ENCODE results near the gene SDHA.
"Not testable (repeated sequence)": the region's sequence is repeated elsewhere in the genome, so short reads cannot be mapped to it uniquely, and the experiment has no call there.

Gene SDHA

GRCh38 chr5:234450-234849 lies 16.3 kb downstream of the SDHA start:
- DNase-seq (ENCODE audit: low read depth, low spot score): no peak
- H3K27ac ChIP-seq: no peak overlapping the region
- H3K36me3 ChIP-seq (ENCODE audit: insufficient read depth, low read length): peaks cover 61% of the 10 kb centered on the region
- no peaks in the 10 kb centered on the region for H3K9me3 ChIP-seq (ENCODE audit: low read depth, low read length)
- H3K4me3 ChIP-seq: no peak overlapping the region
- TF ChIP-seq EZH2 (IDR thresholded peaks at IDR 0.05): no peak
- no peak for TF ChIP-seq POLR2AphosphoS5 (IDR thresholded peaks at IDR 0.05; ENCODE audit: borderline replicate concordance, low read depth, low read length)
- no peak overlapping the region for H3K9ac ChIP-seq (ENCODE audit: insufficient read length)

GRCh38 chr5:235527-235926 lies 17.4 kb downstream of the SDHA start:
- not testable (repeated sequence) for DNase-seq (ENCODE audit: low read depth, low spot score); H3K27ac ChIP-seq

GRCh38 chr5:237931-238330 lies 19.8 kb downstream of the SDHA start:
- not testable (repeated sequence) for H3K9me3 ChIP-seq (ENCODE audit: low read depth, low read length); DNase-seq (ENCODE audit: low read depth, low spot score); H3K27ac ChIP-seq; H3K9ac ChIP-seq (ENCODE audit: insufficient read length); H3K4me3 ChIP-seq
- H3K36me3 ChIP-seq (ENCODE audit: insufficient read depth, low read length): peaks cover 70% of the 10 kb centered on the region

More at GRCh38 chr5:235527-235926, 17.4 kb downstream of the SDHA start:
- H3K36me3 ChIP-seq (ENCODE audit: insufficient read depth, low read length): peaks cover 62% of the 10 kb centered on the region
- H3K9ac ChIP-seq (ENCODE audit: insufficient read length); H3K9me3 ChIP-seq (ENCODE audit: low read depth, low read length); H3K4me3 ChIP-seq: not testable (repeated sequence)

GRCh38 chr5:240550-240949 lies 22.4 kb downstream of the SDHA start:
- H3K27ac ChIP-seq; H3K9ac ChIP-seq (ENCODE audit: insufficient read length); H3K9me3 ChIP-seq (ENCODE audit: low read depth, low read length); DNase-seq (ENCODE audit: low read depth, low spot score); H3K4me3 ChIP-seq: not testable (repeated sequence)
- H3K36me3 ChIP-seq (ENCODE audit: insufficient read depth, low read length): peaks cover 56% of the 10 kb centered on the region

GRCh38 chr5:241045-241669 lies 23.0 kb downstream of the SDHA start:
- H3K9me3 ChIP-seq (ENCODE audit: low read depth, low read length); H3K27ac ChIP-seq; H3K4me3 ChIP-seq; H3K9ac ChIP-seq (ENCODE audit: insufficient read length); DNase-seq (ENCODE audit: low read depth, low spot score): not testable (repeated sequence)
- peaks cover 57% of the 10 kb centered on the region for H3K36me3 ChIP-seq (ENCODE audit: insufficient read depth, low read length)

GRCh38 chr5:243683-244367 lies 25.7 kb downstream of the SDHA start:
- not testable (repeated sequence) for H3K27ac ChIP-seq; H3K9me3 ChIP-seq (ENCODE audit: low read depth, low read length); H3K4me3 ChIP-seq; DNase-seq (ENCODE audit: low read depth, low spot score); H3K9ac ChIP-seq (ENCODE audit: insufficient read length)
- H3K36me3 ChIP-seq (ENCODE audit: insufficient read depth, low read length): peaks cover 63% of the 10 kb centered on the region

- H3K4me3 ChIP-seq; DNase-seq (ENCODE audit: low read depth, low spot score); H3K9me3 ChIP-seq (ENCODE audit: low read depth, low read length); H3K27ac ChIP-seq; H3K9ac ChIP-seq (ENCODE audit: insufficient read length): not testable (repeated sequence)
- peaks cover 54% of the 10 kb centered on the region for H3K36me3 ChIP-seq (ENCODE audit: insufficient read depth, low read length)
Measured at GRCh38 chr5:245717-246116, 27.6 kb downstream of the SDHA start.

GRCh38 chr5:250396-250795 lies 32.3 kb downstream of the SDHA start:
- DNase-seq (ENCODE audit: low read depth, low spot score); H3K4me3 ChIP-seq; H3K27ac ChIP-seq; H3K9me3 ChIP-seq (ENCODE audit: low read depth, low read length); H3K9ac ChIP-seq (ENCODE audit: insufficient read length): not testable (repeated sequence)
- H3K36me3 ChIP-seq (ENCODE audit: insufficient read depth, low read length): peaks cover 39% of the 10 kb centered on the region

- H3K4me3 ChIP-seq; DNase-seq (ENCODE audit: low read depth, low spot score); H3K9ac ChIP-seq (ENCODE audit: insufficient read length); H3K27ac ChIP-seq; H3K9me3 ChIP-seq (ENCODE audit: low read depth, low read length): not testable (repeated sequence)
- peaks cover 38% of the 10 kb centered on the region for H3K36me3 ChIP-seq (ENCODE audit: insufficient read depth, low read length)
Measured at GRCh38 chr5:251016-251415, 32.9 kb downstream of the SDHA start.

- H3K9ac ChIP-seq (ENCODE audit: insufficient read length); H3K27ac ChIP-seq; H3K4me3 ChIP-seq; DNase-seq (ENCODE audit: low read depth, low spot score); H3K9me3 ChIP-seq (ENCODE audit: low read depth, low read length): not testable (repeated sequence)
- peaks cover 44% of the 10 kb centered on the region for H3K36me3 ChIP-seq (ENCODE audit: insufficient read depth, low read length)
Measured at GRCh38 chr5:251538-251937, 33.4 kb downstream of the SDHA start.

- not testable (repeated sequence) for DNase-seq (ENCODE audit: low read depth, low spot score); H3K9me3 ChIP-seq (ENCODE audit: low read depth, low read length); H3K4me3 ChIP-seq; H3K9ac ChIP-seq (ENCODE audit: insufficient read length)
- Histone ChIP-seq H3K36me3 (ENCODE audit: insufficient read depth, low read length) (peaks cover 48% of the 10 kb centered on the region), H3K27ac (peak overlapping the region; percentile 68; the same call in 1 of the 2 replicates)
Measured at GRCh38 chr5:251975-252374, 33.9 kb downstream of the SDHA start.

Measured in SK-N-MC (cell line).